Measurements from ENCODE around the gene SYCN. TPM values are rescaled to one million over a fixed set of nuclear protein-coding genes. Genes with fewer than 3 reads are reported as not detected.

The SYCN gene, protein sequence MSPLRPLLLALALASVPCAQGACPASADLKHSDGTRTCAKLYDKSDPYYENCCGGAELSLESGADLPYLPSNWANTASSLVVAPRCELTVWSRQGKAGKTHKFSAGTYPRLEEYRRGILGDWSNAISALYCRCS
- total RNA-seq = not detected in 3 replicates
- long read RNA-seq = 0 reads

DNA sequence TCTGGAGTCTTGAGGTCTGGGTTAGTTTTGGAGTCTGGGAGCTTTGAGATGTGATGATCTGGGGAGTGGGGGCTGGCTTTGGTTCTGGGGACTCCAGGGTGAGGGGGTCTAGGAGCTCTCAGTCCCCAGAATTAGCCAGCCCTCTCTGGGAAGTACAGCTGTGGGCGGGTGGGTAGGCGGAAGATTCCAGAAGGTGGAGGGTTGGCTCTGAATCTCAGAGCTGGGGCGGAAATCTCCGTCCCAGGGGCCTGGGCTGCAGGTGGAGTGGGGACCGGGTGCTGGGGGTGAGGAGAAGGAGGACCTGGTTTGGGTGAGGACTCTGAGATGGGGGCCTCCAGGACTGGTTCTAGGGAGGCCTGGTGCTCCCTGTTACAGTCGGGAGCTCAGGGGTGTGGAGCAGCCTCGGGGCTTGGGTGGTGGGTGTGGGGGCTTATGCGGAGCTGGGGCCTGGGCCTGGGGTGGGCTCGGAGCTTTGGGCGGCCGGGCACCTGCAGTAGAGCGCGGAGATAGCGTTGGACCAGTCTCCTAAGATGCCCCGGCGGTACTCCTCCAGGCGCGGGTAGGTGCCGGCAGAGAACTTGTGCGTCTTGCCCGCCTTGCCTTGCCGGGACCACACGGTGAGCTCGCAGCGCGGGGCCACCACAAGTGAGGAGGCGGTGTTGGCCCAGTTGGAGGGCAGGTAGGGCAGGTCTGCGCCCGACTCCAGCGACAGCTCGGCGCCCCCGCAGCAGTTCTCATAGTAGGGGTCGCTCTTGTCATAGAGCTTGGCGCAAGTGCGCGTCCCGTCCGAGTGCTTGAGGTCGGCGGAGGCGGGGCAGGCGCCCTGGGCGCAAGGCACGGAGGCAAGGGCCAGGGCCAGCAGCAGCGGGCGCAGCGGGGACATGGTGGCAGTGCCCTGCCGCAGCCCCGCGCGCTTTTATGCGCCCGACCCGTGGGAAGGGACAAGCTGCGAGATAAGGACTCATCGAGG lies at the start of gene SYCN:
SYCN (minus strand) TSS at position 892 of the 970 bp plus-strand sequence; CDS start at position 883, 9 bp downstream.
- H3K36me3 Mint-ChIP-seq (ENCODE audit: low read depth) = no peaks in the 10 kb centered on the region
- H3K9me3 Mint-ChIP-seq (ENCODE audit: low read depth) = no peaks in the 10 kb centered on the region
- peaks cover 33% of the 10 kb centered on the region for H3K27me3 Mint-ChIP-seq (ENCODE audit: low read depth)

DNA sequence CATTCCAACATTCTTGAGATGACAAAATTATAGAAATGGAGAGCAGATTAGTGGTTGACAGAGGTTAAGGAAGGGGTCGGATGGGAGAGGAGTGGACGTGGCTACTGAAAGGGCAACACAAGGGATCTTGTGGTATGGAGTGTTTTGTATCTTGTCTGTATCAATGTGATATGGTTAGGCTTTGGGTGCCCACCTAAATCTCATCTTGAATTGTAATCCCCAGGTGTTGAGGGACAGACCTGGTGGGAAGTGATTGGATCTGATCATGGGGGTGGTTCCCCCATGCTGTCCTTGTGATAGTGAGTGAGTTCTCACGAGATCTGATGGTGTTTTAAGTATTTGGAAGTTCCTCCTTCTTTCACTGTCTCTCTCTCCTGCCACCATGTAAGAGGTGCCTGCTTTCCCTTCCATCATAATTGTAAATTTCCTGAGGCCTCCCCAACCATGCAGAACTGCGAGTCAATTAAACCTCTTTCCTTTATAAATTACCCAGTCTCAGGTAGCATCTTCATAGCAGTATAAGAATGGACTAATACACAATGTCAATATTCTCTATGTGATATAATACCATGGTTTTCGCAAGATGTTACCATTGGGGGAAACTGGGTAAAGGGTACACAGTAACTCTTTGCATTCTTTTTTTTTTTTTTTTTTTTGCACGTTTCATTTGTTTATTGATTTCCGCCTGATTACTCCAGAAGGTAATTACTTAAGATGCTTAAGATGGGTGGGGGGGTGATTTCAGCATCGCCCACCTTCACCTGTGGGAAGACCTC lies 49.5 kb upstream of the SYCN start:
- Mint-ChIP-seq H3K27me3 (ENCODE audit: low read depth) (peaks cover 64% of the 10 kb centered on the region), H3K36me3 (ENCODE audit: low read depth) (peaks cover 2% of the 10 kb centered on the region), H3K4me3 (ENCODE audit: unreplicated experiment) (no peak overlapping the region), H3K9me3 (ENCODE audit: low read depth) (peaks cover 9% of the 10 kb centered on the region), H3K4me1 (ENCODE audit: low read depth) (no peaks in the 10 kb centered on the region), H3K27ac (ENCODE audit: unreplicated experiment) (no peak overlapping the region)
- no peak for DNase-seq (ENCODE audit: low spot score)
- TF ChIP-seq, protein P1, sequence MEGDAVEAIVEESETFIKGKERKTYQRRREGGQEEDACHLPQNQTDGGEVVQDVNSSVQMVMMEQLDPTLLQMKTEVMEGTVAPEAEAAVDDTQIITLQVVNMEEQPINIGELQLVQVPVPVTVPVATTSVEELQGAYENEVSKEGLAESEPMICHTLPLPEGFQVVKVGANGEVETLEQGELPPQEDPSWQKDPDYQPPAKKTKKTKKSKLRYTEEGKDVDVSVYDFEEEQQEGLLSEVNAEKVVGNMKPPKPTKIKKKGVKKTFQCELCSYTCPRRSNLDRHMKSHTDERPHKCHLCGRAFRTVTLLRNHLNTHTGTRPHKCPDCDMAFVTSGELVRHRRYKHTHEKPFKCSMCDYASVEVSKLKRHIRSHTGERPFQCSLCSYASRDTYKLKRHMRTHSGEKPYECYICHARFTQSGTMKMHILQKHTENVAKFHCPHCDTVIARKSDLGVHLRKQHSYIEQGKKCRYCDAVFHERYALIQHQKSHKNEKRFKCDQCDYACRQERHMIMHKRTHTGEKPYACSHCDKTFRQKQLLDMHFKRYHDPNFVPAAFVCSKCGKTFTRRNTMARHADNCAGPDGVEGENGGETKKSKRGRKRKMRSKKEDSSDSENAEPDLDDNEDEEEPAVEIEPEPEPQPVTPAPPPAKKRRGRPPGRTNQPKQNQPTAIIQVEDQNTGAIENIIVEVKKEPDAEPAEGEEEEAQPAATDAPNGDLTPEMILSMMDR (IDR thresholded peaks at IDR 0.05) = no peak

More for the DNA sequence above, at the start of gene SYCN:
- H3K4me1 Mint-ChIP-seq (ENCODE audit: low read depth) = no peaks in the 10 kb centered on the region
- TF ChIP-seq, protein P1 (IDR thresholded peaks at IDR 0.05) = no peak
- H3K4me3 Mint-ChIP-seq (ENCODE audit: unreplicated experiment) = no peak within 1 kb of the TSS
- H3K27ac Mint-ChIP-seq (ENCODE audit: unreplicated experiment) = no peak within 1 kb of the TSS
- DNase-seq (ENCODE audit: low spot score) = no peak

DNA sequence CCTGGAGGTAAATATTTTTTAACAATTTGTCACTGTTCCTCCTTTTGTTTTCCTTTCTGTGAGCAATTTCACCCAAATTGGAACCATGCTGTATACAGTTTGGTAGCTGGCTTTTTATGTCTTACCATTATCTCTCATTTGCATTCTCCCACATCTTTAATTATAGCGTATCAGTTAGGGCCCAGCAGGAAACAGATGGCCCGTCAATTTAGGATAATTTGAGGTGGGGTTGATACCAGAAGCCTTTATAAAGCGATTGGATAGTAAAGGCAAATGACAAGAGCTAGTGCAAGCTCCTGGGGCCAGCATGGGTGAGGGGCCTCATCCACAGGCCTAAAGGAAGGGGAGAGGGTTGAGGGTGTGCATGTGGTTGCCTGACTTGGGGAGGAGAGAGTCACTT lies 48.4 kb upstream of the SYCN start:
- H3K4me3 Mint-ChIP-seq (ENCODE audit: unreplicated experiment) = no peak overlapping the region
- DNase-seq (ENCODE audit: low spot score) = no peak
- H3K9me3 Mint-ChIP-seq (ENCODE audit: low read depth) = peaks cover 9% of the 10 kb centered on the region
- H3K27me3 Mint-ChIP-seq (ENCODE audit: low read depth) = peaks cover 58% of the 10 kb centered on the region
- H3K36me3 Mint-ChIP-seq (ENCODE audit: low read depth) = peaks cover 2% of the 10 kb centered on the region
- H3K4me1 Mint-ChIP-seq (ENCODE audit: low read depth) = no peaks in the 10 kb centered on the region
- TF ChIP-seq, protein P1 (IDR thresholded peaks at IDR 0.05) = no peak
- H3K27ac Mint-ChIP-seq (ENCODE audit: unreplicated experiment) = no peak overlapping the region

DNA sequence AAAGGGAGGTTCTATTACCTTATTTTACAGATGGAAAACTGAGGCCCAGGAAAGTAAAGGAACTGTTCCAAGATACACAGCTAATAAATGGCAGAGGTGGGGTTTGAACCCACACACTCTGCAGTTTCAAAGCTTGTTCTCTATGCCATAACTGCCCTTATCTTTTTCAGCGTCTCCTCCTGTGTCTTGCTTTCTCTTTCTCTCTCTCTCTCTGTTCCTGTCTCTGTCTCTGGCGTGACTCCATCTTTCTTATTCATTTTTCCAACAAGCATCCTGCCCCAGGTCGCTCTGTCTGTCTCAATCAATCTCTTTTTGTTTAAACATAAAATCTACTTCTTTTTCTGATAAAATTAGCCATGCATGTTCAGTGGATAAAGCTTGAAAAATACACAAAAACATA lies 47.8 kb upstream of the SYCN start:
- H3K4me1 Mint-ChIP-seq (ENCODE audit: low read depth) = peaks cover 2% of the 10 kb centered on the region
- peaks cover 3% of the 10 kb centered on the region for H3K9me3 Mint-ChIP-seq (ENCODE audit: low read depth)
- peaks cover 62% of the 10 kb centered on the region for H3K27me3 Mint-ChIP-seq (ENCODE audit: low read depth)
- no peak overlapping the region for H3K4me3 Mint-ChIP-seq (ENCODE audit: unreplicated experiment)
- H3K27ac Mint-ChIP-seq (ENCODE audit: unreplicated experiment) = no peak overlapping the region
- H3K36me3 Mint-ChIP-seq (ENCODE audit: low read depth) = peaks cover 2% of the 10 kb centered on the region
- TF ChIP-seq, protein P1 (IDR thresholded peaks at IDR 0.05) = no peak
- no peak for DNase-seq (ENCODE audit: low spot score)

DNA sequence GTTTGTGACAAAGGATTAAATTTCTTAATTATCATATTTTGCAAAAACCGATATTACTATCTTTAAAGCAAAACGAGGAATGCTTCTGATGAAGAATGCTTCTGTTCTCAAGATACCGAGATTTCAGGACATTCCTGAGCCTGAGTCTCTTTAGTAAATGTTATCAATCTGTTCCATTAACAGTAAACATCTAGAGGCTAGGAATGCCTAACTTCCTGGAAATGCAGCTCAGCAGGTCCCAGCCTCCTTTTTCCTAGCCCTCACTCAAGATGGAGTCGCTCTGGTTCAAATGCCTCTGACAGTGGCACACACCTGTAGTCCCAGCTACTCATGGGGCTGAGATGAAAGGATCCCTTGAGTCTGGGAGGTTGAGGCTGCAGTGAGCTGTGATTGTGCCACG lies 47.0 kb upstream of the SYCN start:
- Mint-ChIP-seq H3K9me3 (ENCODE audit: low read depth) (no peaks in the 10 kb centered on the region), H3K27me3 (ENCODE audit: low read depth) (peaks cover 57% of the 10 kb centered on the region)

More for the DNA sequence above, 47.0 kb upstream of the SYCN start:
- DNase-seq (ENCODE audit: low spot score) = no peak
- H3K4me3 Mint-ChIP-seq (ENCODE audit: unreplicated experiment) = no peak overlapping the region
- TF ChIP-seq, protein P1 (IDR thresholded peaks at IDR 0.05) = no peak
- H3K27ac Mint-ChIP-seq (ENCODE audit: unreplicated experiment) = no peak overlapping the region
- H3K4me1 Mint-ChIP-seq (ENCODE audit: low read depth) = peaks cover 2% of the 10 kb centered on the region
- H3K36me3 Mint-ChIP-seq (ENCODE audit: low read depth) = no peaks in the 10 kb centered on the region

All from chondrocyte (in vitro differentiated cells).